GM12878 (cell line): ENCODE measurements around the gene RHOBTB1. TPM values are rescaled to one million over a fixed set of nuclear protein-coding genes. Genes with fewer than 3 reads are reported as not detected.

ENCODE experiments used
- ATAC-seq: fragments of 200-7000 bp; cut with Tn5 transposase; 3 replicates; pipeline ENCODE4 v1.9.1; 2020; ENCODE audit warnings: mild to moderate bottlenecking, moderate library complexity
- BruUV-seq: library from RNA; stranded (reverse); fragments of 400-500 nt; replicated peaks from 2 replicates; lab custom pipeline; 2021; lab: Mats Ljungman, UMichigan
- CTCF ChIA-PET: fragments of 300-600 bp; sonication (Branson Sonifier 250); formaldehyde crosslinking; extraction: SDS; loops from one replicate; lab custom pipeline; 2021; ENCODE audit warnings: inconsistent platforms; lab: Yijun Ruan, JAX
- POLR2A ChIA-PET: fragments of 350-600 bp; formaldehyde crosslinking; extraction: SDS; loops from one replicate; lab custom pipeline; 2021; ENCODE audit warnings: inconsistent platforms; lab: Charles Lee
- RAD21 ChIA-PET: fragments of 300-600 bp; sonication (Branson Sonifier 250); formaldehyde crosslinking; loops from one replicate; lab custom pipeline; 2023; ENCODE audit warnings: antibody characterized with exemption; ENCODE audit not compliant: unreplicated experiment; lab: Charles Lee
- SMC1A ChIA-PET: fragments of 300-600 bp; sonication (Branson Sonifier 250); formaldehyde crosslinking; loops from one replicate; lab custom pipeline; 2023; ENCODE audit not compliant: unreplicated experiment, uncharacterized antibody; lab: Charles Lee
- DNase-seq: peaks from one replicate; pipeline ENCODE4 v3.0.0-alpha.2; 2011; ENCODE audit warnings: low read depth, low spot score
- FAIRE-seq: peaks from 3 replicates; lab custom pipeline; 2011; peaks lifted over from hg19 to GRCh38; lab: Jason Lieb, UNC
- H2AFZ ChIP-seq: 2 replicates; pipeline ENCODE4 v1.6.0; 2011; ENCODE audit warnings: low read depth, low read length, control low read depth; ENCODE audit not compliant: control insufficient read depth
- H3K27ac ChIP-seq: 2 replicates; pipeline ENCODE4 v1.5.1; 2011; ENCODE audit warnings: control low read depth; ENCODE audit not compliant: control insufficient read depth, insufficient read depth
- H3K27me3 ChIP-seq, 2 experiments: replicated peaks in 1 of 2; 2 replicates each; pipeline versions ENCODE4 v1.6.0 to v1.6.1; 2011; ENCODE audit warnings: low read length in 1 of 2; ENCODE audit not compliant: control insufficient read depth in 2 of 2, insufficient read depth in 2 of 2
- H3K36me3 ChIP-seq, 2 experiments: 2 replicates each; pipeline ENCODE4 v1.5.1; 2011; ENCODE audit warnings: low read length in 1 of 2; ENCODE audit not compliant: control insufficient read depth in 2 of 2, insufficient read depth in 2 of 2
- H3K4me1 ChIP-seq: 2 replicates; pipeline ENCODE4 v1.6.1; 2011; ENCODE audit warnings: mild to moderate bottlenecking, low read length, moderate library complexity, mixed read lengths; ENCODE audit not compliant: control insufficient read depth, insufficient read depth
- H3K4me2 ChIP-seq: 2 replicates; pipeline ENCODE4 v1.6.0; 2011; ENCODE audit warnings: control low read depth; ENCODE audit not compliant: control insufficient read depth, insufficient read depth
- H3K4me3 ChIP-seq: fragments of 200-600 bp; sonication (generic); 2 replicates; pipeline ENCODE4 v1.5.1; 2016
- H3K79me2 ChIP-seq: 2 replicates; pipeline ENCODE4 v1.6.0; 2011; ENCODE audit warnings: low read length; ENCODE audit not compliant: control insufficient read depth, insufficient read depth
- H3K9ac ChIP-seq: 2 replicates; pipeline ENCODE4 v1.8.0; 2011; ENCODE audit warnings: low read length, control low read depth, mixed read lengths; ENCODE audit not compliant: control insufficient read depth, insufficient read depth
- H3K9me3 ChIP-seq: replicated peaks from 3 replicates; pipeline ENCODE4 v1.5.1; 2011; ENCODE audit warnings: mild to moderate bottlenecking, low read length; ENCODE audit not compliant: control insufficient read depth, insufficient read depth
- H4K20me1 ChIP-seq: 2 replicates; pipeline ENCODE4 v1.6.0; 2011; ENCODE audit not compliant: control insufficient read depth, insufficient read depth
- CBFB ChIP-seq: IDR thresholded peaks from 2 replicates; pipeline ENCODE4 v1.6.1; 2016; ENCODE audit warnings: antibody characterized with exemption, low read depth
- CREM ChIP-seq: IDR thresholded peaks from 2 replicates; pipeline ENCODE4 v1.6.1; 2014; ENCODE audit warnings: antibody characterized with exemption, low read depth
- DPF2 ChIP-seq: fragments of 450-650 bp; IDR thresholded peaks from 2 replicates; pipeline ENCODE4 v1.6.1; 2017; ENCODE audit warnings: mild to moderate bottlenecking
- FOS ChIP-seq: IDR thresholded peaks from 3 replicates; pipeline ENCODE4 v1.6.1; 2011; ENCODE audit warnings: borderline replicate concordance; ENCODE audit not compliant: insufficient read length; ENCODE audit errors: extremely low read depth
- KLF5 ChIP-seq: fragments of 450-650 bp; IDR thresholded peaks from 2 replicates; pipeline ENCODE4 v1.6.1; 2014; ENCODE audit warnings: mild to moderate bottlenecking; ENCODE audit not compliant: partially characterized antibody
- MXI1 ChIP-seq: fragments of 150-350 bp; IDR thresholded peaks from 2 replicates; pipeline ENCODE4 v1.6.1; 2011; ENCODE audit warnings: low read depth, mild to moderate bottlenecking, inconsistent platforms, low read length, improper control_type of control experiment
- NR2C2 ChIP-seq: IDR thresholded peaks from 2 replicates; pipeline ENCODE4 v1.6.1; 2011; ENCODE audit warnings: borderline replicate concordance, low read depth; ENCODE audit not compliant: control insufficient read depth, insufficient read length
- NRF1 ChIP-seq: conservative IDR thresholded peaks from 2 replicates; pipeline ENCODE4 v1.6.1; 2011; ENCODE audit warnings: mild to moderate bottlenecking, low read depth, low read length, improper control_type of control experiment
- RAD51 ChIP-seq: fragments of 450-650 bp; IDR thresholded peaks from 2 replicates; pipeline ENCODE4 v1.6.1; 2016; ENCODE audit warnings: moderate library complexity, mild to moderate bottlenecking, inconsistent platforms
- TBL1XR1 ChIP-seq: IDR thresholded peaks from 2 replicates; pipeline ENCODE4 v1.6.1; 2012; ENCODE audit warnings: low read depth, low read length, improper control_type of control experiment
- WGBS: methylation state at CpG from one replicate; pipeline ENCODE4 v1.1.6; 2016; ENCODE audit warnings: low lambda C conversion rate; ENCODE audit not compliant: insufficient replicate concordance, insufficient coverage; ENCODE audit errors: missing lambda C conversion rate; 5-methylcytosine and 5-hydroxymethylcytosine counted together
- in situ Hi-C: fragments of 300-500 bp; cut with MboI; formaldehyde crosslinking; loops from 9 replicates; pipeline ENCODE4 v1.14.3; 2018; ENCODE audit warnings: mixed read lengths
- intact Hi-C: fragments of 100-400 bp; cut with micrococcal nuclease; formaldehyde crosslinking; loops from one replicate; pipeline ENCODE4 v1.14.2; 2022; ENCODE audit not compliant: unreplicated experiment
- polyA plus RNA-seq, 11 experiments: library from polyadenylated mRNA; depleted of rRNA in 4 of 11; unstranded in 6 of 11; stranded (reverse) in 5 of 11; fragments of >200 nt; fragmentation: Nextera tagmentation in 4 of 11; fragmentation: Illumina TruSeq in 1 of 11; extraction: Ambion mirVana in 4 of 11; extraction: Trizol in 1 of 11; gene quantifications; 1 replicate in 1 of 11; 2 replicates in 10 of 11; pipeline versions ENCODE4 v1.2.1 to v1.2.3, GENCODE V29; 2011 to 2016; ENCODE audit warnings: inconsistent platforms in 2 of 11, missing spikeins in 2 of 11, low read depth in 1 of 11
- total RNA-seq, 4 experiments: library from RNA; depleted of rRNA in 3 of 4; stranded (reverse); fragments of >200 nt in 3 of 4; fragmentation: Illumina TruSeq in 1 of 4; extraction: Trizol in 1 of 4; gene quantifications; 2 replicates each; pipeline versions ENCODE4 v1.2.1 to v1.2.3, GENCODE V29; 2013 to 2021
- TF ChIP-seq, protein P1 (sequence below): IDR thresholded peaks from 2 replicates; pipeline ENCODE4 v1.6.1; 2012; ENCODE audit warnings: low read depth, low read length, improper control_type of control experiment
- TF ChIP-seq, protein P2 (sequence below): fragments of 450-650 bp; IDR thresholded peaks from 2 replicates; pipeline ENCODE4 v1.6.1; 2017; ENCODE audit warnings: mild to moderate bottlenecking, low read depth, inconsistent platforms; ENCODE audit not compliant: poor library complexity, severe bottlenecking
- TF ChIP-seq, protein P3 (sequence below): fragments of 450-650 bp; IDR thresholded peaks from 2 replicates; pipeline ENCODE4 v1.6.1; 2016; ENCODE audit warnings: mild to moderate bottlenecking

The RHOBTB1 gene
- total and polyA plus RNA-seq, 10 of the 15 experiments (the other 5 are each of a cell fraction or from before 2014, with no cell fraction given) = not detected

DNA sequence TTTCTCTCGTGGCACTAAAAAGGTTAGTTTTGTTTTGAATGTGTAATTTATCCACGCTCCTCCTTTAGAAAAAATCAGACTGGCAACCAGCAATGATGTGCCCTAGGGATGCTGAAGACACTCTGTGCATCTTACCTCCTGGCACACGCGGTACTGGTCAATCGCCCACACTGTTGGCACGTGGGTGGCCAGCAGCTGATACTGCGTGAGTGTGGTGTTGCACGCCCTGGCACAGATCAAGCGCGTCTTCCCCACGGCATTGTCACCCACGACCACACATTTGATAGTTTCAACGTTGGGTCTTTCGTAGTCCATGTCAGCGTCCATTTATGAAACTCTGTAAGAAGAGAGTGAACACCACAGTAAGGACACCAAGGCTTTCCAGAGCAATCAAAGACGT is 32.8 kb downstream of the RHOBTB1 start:
- TF ChIP-seq KLF5 (no peak), RAD51 (no peak)
- TF ChIP-seq, all 136 proteins: peak for 0
- H3K9ac ChIP-seq = no peak overlapping the region
- 39% methylated on average over 16 of the region's 16 CpGs for WGBS
- no peaks in the 10 kb centered on the region for H3K36me3 ChIP-seq
- FAIRE-seq (no peak), ATAC-seq (no peak), DNase-seq (no peak)
- ChIA-PET POLR2A (no interaction called here), SMC1A (no interaction called here), RAD21 (no interaction called here), CTCF (no interaction called here)
- BruUV-seq = no TSS peak
- H3K27ac ChIP-seq = no peak overlapping the region
- in situ Hi-C loops = no loop called here
- no peaks in the 10 kb centered on the region; the same call in 2 of the 3 replicates for H3K9me3 ChIP-seq
- H3K4me3 ChIP-seq = no peak overlapping the region
- no peaks in the 10 kb centered on the region for H3K79me2 ChIP-seq
- no peak overlapping the region for H3K4me2 ChIP-seq
- no peak overlapping the region for H2AFZ ChIP-seq
- H3K4me1 ChIP-seq = no peaks in the 10 kb centered on the region
- intact Hi-C loops = no loop called here
- no peaks in the 10 kb centered on the region for H3K27me3 ChIP-seq
- H4K20me1 ChIP-seq = no peaks in the 10 kb centered on the region

DNA sequence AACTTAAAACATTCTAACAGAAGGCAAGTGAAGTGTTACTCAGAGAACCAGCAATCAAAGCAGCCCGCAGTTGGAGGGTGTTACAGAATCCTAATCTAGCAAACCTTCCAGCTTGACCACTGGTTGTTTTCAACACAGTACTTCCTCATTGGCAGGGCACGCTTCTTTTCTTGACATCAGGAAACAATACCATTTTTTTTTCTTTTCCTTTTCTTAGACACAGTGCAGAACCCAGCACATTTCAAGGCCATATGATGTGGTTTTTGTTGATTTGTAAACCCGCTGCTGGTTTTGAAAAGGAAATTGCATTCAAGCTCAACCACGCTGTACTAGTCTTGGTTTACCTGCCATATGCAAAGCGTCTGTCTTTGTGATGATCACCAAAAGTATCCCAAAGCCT is 33.4 kb downstream of the RHOBTB1 start:
- Histone ChIP-seq H4K20me1 (no peaks in the 10 kb centered on the region), H3K4me3 (no peak overlapping the region), H3K79me2 (no peaks in the 10 kb centered on the region), H3K27me3 (no peaks in the 10 kb centered on the region), H3K9me3 (no peaks in the 10 kb centered on the region; the same call in 2 of the 3 replicates), H2AFZ (no peak overlapping the region), H3K9ac (no peak overlapping the region), H3K27ac (no peak overlapping the region), H3K4me2 (no peak overlapping the region; the same call in 1 of the 2 replicates), H3K4me1 (no peaks in the 10 kb centered on the region), H3K36me3 (no peaks in the 10 kb centered on the region)
- RAD21 ChIA-PET = no interaction called here
- in situ Hi-C loops (no loop called here), intact Hi-C loops (no loop called here)
- POLR2A ChIA-PET = no interaction called here
- no peak for DNase-seq
- FAIRE-seq = no peak
- SMC1A ChIA-PET = no interaction called here
- BruUV-seq = no TSS peak
- CTCF ChIA-PET = no interaction called here
- ATAC-seq = peak; percentile 35; the same call in 2 of the 3 replicates
- WGBS = 1% methylated on average over 5 of the region's 5 CpGs
- TF ChIP-seq NRF1 (no peak), MXI1 (no peak), CREM (no peak), CBFB (no peak), DPF2 (no peak), TBL1XR1 (no peak), NR2C2 (no peak), FOS (no peak)
- TF ChIP-seq, protein P1, sequence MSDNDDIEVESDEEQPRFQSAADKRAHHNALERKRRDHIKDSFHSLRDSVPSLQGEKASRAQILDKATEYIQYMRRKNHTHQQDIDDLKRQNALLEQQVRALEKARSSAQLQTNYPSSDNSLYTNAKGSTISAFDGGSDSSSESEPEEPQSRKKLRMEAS = no peak
- TF ChIP-seq, protein P2, sequence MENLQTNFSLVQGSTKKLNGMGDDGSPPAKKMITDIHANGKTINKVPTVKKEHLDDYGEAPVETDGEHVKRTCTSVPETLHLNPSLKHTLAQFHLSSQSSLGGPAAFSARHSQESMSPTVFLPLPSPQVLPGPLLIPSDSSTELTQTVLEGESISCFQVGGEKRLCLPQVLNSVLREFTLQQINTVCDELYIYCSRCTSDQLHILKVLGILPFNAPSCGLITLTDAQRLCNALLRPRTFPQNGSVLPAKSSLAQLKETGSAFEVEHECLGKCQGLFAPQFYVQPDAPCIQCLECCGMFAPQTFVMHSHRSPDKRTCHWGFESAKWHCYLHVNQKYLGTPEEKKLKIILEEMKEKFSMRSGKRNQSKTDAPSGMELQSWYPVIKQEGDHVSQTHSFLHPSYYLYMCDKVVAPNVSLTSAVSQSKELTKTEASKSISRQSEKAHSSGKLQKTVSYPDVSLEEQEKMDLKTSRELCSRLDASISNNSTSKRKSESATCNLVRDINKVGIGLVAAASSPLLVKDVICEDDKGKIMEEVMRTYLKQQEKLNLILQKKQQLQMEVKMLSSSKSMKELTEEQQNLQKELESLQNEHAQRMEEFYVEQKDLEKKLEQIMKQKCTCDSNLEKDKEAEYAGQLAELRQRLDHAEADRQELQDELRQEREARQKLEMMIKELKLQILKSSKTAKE = no peak
- TF ChIP-seq, protein P3, sequence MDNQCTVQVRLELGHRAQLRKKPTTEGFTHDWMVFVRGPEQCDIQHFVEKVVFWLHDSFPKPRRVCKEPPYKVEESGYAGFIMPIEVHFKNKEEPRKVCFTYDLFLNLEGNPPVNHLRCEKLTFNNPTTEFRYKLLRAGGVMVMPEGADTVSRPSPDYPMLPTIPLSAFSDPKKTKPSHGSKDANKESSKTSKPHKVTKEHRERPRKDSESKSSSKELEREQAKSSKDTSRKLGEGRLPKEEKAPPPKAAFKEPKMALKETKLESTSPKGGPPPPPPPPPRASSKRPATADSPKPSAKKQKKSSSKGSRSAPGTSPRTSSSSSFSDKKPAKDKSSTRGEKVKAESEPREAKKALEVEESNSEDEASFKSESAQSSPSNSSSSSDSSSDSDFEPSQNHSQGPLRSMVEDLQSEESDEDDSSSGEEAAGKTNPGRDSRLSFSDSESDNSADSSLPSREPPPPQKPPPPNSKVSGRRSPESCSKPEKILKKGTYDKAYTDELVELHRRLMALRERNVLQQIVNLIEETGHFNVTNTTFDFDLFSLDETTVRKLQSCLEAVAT = no peak
